Neural progenitor cell (in vitro differentiated cells): Measurements from ENCODE around the gene TRPV2.
"Not testable (repeated sequence)": the region's sequence is repeated elsewhere in the genome, so short reads cannot be mapped to it uniquely, and the experiment has no call there.

Experiments used
- CTCF ChIP-seq: fragments of 200-600 bp; sonication (generic); IDR thresholded peaks from 2 replicates; pipeline ENCODE4 v1.5.1; 2017; ENCODE audit warnings: antibody characterized with exemption, mild to moderate bottlenecking
- EZH2phosphoT487 ChIP-seq: fragments of 200-600 bp; sonication (generic); IDR thresholded peaks from 2 replicates; pipeline ENCODE4 v1.6.1; 2017; ENCODE audit warnings: antibody characterized with exemption

- not testable (repeated sequence) for TF ChIP-seq CTCF, EZH2phosphoT487
Observed at GRCh38 chr17:16392491-16392890, 22.9 kb upstream of the TRPV2 start.
